GM12873 (cell line): ENCODE data around the gene RHOT2.

Source experiments
- CTCF ChIP-seq: IDR thresholded peaks from 2 replicates; pipeline ENCODE4 v1.5.1; 2012; ENCODE audit warnings: low read depth, mild to moderate bottlenecking, moderate library complexity, low read length, control low read depth; ENCODE audit not compliant: insufficient read depth; ENCODE audit errors: missing control alignments

The RHOT2 gene

DNA sequence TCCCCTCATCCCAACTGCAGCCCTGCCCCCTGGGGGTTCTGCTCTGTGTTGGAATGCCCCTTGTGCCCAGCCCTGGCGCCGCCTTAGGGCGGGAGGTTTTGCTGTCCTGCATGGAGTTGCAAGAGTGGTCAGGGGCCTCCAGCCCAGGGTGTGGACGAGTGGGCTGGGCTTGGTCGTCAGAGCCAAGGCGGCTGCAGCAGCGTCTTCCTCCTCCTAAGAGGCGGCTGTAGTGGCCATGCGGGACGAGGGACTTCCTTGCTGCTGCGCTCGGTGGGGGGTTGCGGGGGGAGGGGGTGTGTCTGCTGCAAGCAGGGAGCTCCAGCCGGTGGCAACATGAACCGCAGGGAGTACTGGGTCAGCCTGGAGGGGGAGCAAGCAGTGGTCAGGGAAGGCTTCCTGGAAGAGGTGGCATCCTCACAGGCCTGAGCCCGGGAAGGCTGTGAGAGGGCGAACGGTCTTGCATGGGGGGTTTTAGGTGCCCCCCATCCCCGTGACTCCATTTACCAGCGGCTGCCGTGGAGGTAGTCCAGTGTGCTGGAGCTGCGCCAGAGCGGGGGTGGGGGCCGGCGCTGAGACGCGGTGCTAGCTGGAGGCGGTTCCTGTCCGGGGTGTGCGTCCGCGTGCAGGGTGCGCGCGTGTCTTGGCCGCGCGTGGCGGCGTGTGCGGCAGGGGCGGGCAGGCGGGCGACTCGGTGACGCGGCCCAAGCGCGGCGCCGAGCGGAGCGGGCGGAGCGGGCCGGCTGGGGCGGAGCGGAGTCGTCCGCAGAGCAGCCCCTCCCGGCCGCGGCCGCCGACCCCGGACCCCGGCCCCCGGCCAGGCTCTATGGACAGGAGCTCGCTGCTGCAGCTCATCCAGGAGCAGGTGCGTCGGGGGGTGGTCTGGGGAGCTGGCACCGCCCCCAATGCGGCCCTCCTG is 7.3 kb downstream of the RHOT2 start, which contains the start of gene RHBDL1:
Gene RHBDL1 (plus strand): TSS at position 704 of the 916 bp plus-strand sequence. CDS start 120 bp downstream, at position 824.
- TF ChIP-seq CTCF: no peak

DNA sequence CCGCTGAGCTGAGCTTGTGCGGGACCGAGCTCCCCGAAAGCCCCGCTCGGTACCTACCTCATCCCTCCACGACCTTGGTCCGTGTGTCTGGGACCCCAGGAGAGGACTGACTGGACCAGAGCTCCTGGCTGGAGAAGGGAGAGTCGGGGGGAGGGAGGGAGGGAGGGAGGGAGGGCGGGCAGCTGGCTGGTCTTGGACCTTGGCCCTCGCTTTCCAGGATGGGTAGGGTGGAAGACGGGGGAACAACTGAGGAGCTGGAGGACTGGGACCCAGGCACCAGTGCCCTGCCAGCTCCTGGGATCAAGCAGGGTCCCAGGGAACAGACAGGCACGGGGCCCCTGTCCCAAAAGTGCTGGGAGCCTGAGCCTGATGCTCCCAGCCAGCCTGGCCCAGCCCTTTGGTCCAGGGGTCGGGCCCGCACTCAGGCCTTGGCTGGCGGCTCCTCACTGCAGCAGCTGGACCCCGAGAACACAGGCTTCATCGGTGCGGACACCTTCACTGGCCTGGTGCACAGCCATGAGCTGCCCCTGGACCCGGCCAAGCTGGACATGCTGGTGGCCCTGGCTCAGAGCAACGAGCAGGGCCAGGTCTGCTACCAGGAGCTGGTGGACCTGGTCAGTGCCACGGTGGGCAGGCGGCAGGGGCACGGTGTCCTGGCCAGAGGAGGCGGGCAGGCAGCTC is 8.1 kb downstream of the RHOT2 start:
- no peak for TF ChIP-seq CTCF

DNA sequence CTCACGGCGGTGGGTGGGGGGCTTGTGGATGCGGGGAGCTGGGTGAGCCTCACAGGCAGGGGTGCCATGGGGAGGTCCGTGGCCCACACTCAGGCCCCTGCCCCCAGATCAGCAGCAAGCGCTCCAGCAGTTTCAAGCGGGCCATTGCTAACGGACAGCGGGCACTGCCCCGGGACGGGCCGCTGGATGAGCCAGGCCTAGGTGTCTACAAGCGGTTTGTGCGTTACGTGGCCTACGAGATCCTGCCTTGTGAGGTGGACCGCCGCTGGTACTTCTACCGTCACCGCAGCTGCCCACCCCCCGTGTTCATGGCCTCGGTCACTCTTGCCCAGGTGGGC is 8.6 kb downstream of the RHOT2 start:
- TF ChIP-seq CTCF: no peak

DNA sequence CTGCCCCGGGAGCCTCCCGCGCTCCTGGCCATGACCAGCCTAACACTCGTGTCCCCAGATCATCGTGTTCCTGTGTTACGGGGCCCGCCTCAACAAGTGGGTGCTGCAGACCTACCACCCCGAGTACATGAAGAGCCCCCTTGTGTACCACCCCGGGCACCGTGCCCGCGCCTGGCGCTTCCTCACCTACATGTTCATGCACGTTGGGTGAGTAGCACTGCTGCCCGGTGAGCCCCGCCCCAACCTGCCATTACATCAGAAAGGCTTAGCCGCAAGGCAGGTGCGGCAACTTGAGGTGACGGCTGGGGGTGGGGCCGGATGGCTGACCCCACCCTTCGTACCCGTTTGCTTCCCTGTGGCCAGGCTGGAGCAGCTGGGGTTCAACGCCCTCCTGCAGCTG is 9.0 kb downstream of the RHOT2 start:
- no peak for TF ChIP-seq CTCF

GRCh38 chr16:677316-678190 is 9.6 kb downstream of the RHOT2 start:
- TF ChIP-seq CTCF: no peak

DNA sequence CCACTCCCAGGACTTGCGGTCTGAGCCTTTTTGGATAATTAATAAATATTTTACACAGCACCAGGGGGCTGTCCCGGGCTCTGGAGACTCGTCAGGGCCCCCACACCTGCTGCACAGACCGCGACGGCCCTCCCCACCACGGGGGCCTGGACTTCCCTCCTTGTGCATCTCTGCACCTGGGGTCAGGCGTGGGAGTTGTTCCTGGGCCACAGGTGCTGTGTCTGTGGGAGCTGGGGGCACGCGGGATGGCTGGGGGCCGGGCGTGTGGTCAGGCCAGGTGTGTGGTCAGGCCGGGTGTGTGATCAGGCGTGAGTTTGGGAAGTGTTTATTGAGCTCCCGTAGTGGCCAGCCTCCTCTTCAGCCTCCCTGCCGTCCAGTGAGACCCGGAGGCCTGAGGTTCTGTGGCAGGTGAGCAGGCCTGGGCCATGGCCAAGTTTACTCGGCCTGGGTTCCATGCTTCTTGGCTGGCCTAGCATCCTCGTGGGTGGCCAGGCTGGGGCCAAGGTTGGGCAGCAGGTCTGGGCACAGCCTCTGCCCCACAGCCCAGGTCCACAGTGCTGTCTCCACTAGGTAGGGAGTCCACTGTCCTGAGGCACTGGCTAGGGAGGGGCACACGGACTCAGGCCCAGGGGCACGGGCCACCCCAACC is 10.4 kb downstream of the RHOT2 start:
- no peak for TF ChIP-seq CTCF
